Measurements from ENCODE around the gene LAMC3.

GRCh38 chr9:131095666-131096268 is 86.8 kb downstream of the LAMC3 start:
- TF ChIP-seq CTCF (IDR thresholded peaks at IDR 0.05), result no peak
- TF ChIP-seq POLR2AphosphoS5 (IDR thresholded peaks at IDR 0.05), result no peak
